H1 (cell line): ENCODE results near the gene WNK2. TPM values are rescaled to one million over a fixed set of nuclear protein-coding genes. Genes with fewer than 3 reads are reported as not detected.

ENCODE experiments used
- CTCF ChIA-PET: fragments of 300-600 bp; sonication (Branson Sonifier 250); formaldehyde crosslinking; loops from one replicate; lab custom pipeline; 2021; ENCODE audit not compliant: partially characterized antibody; lab: Charles Lee
- POLR2A ChIA-PET: fragments of 300-600 bp; sonication (Branson Sonifier 250); formaldehyde crosslinking; loops from one replicate; lab custom pipeline; 2021; ENCODE audit warnings: inconsistent platforms; ENCODE audit not compliant: partially characterized antibody; lab: Charles Lee
- DNase-seq, 2 experiments: peaks; one replicate each; pipeline versions ENCODE4 v3.0.0 to v3.0.0-alpha.2; 2010 to 2022; ENCODE audit warnings: low spot score in 2 of 2, low read depth in 1 of 2, mixed read lengths in 1 of 2
- FAIRE-seq: peaks from 2 replicates; lab custom pipeline; 2011; peaks lifted over from hg19 to GRCh38; lab: Jason Lieb, UNC
- H2AFZ ChIP-seq: 2 replicates; pipeline ENCODE4 v1.8.1; 2012; ENCODE audit warnings: low read length, inconsistent platforms
- H2AK5ac ChIP-seq: 2 replicates; pipeline ENCODE4 v1.6.1; 2013; ENCODE audit warnings: low read depth, low read length
- H2BK120ac ChIP-seq: replicated peaks from 2 replicates; pipeline ENCODE3; 2013; ENCODE audit warnings: low read depth, low read length, inconsistent platforms
- H2BK12ac ChIP-seq: 2 replicates; pipeline ENCODE4 v1.6.1; 2013; ENCODE audit warnings: low read depth, low read length
- H2BK15ac ChIP-seq: 2 replicates; pipeline ENCODE4 v1.6.1; 2013; ENCODE audit warnings: low read length
- H2BK20ac ChIP-seq: 2 replicates; pipeline ENCODE4 v1.6.1; 2013; ENCODE audit warnings: low read length
- H2BK5ac ChIP-seq: 2 replicates; pipeline ENCODE4 v1.6.1; 2013; ENCODE audit warnings: low read depth, low read length
- H3K14ac ChIP-seq: 2 replicates; pipeline ENCODE4 v1.6.1; 2013; ENCODE audit warnings: inconsistent platforms; ENCODE audit not compliant: insufficient read length
- H3K18ac ChIP-seq: 2 replicates; pipeline ENCODE4 v1.6.1; 2013; ENCODE audit warnings: low read length; ENCODE audit errors: extremely low read depth
- H3K23ac ChIP-seq: 2 replicates; pipeline ENCODE4 v1.6.1; 2013; ENCODE audit warnings: inconsistent platforms; ENCODE audit not compliant: insufficient read length
- H3K23me2 ChIP-seq: 2 replicates; pipeline ENCODE4 v1.6.1; 2013; ENCODE audit warnings: low read depth, low read length
- H3K27ac ChIP-seq: 2 replicates; pipeline ENCODE4 v1.6.1; 2011; ENCODE audit warnings: low read depth, low read length, inconsistent platforms
- H3K27me3 ChIP-seq, 4 experiments: replicated peaks in 1 of 4; 1 replicate in 1 of 4; 2 replicates in 3 of 4; pipeline versions ENCODE4 v1.6.1 to v1.8.1; 2011 to 2013; ENCODE audit warnings: low read length in 3 of 4, mild to moderate bottlenecking in 3 of 4, inconsistent platforms in 2 of 4, mixed read lengths in 2 of 4, moderate library complexity in 1 of 4; ENCODE audit not compliant: control insufficient read depth in 3 of 4, insufficient read depth in 3 of 4; ENCODE audit errors: extremely low read depth in 1 of 4
- H3K36me3 ChIP-seq, 4 experiments: 2 replicates each; pipeline versions ENCODE4 v1.6.1 to v1.8.1; 2011 to 2013; ENCODE audit warnings: mild to moderate bottlenecking in 4 of 4, low read length in 3 of 4, moderate library complexity in 2 of 4, control low read depth in 1 of 4, inconsistent platforms in 1 of 4; ENCODE audit not compliant: insufficient read depth in 4 of 4, control insufficient read depth in 2 of 4
- H3K4ac ChIP-seq: replicated peaks from 2 replicates; pipeline ENCODE3; 2013; ENCODE audit warnings: low read length, low read depth, mixed read lengths, inconsistent platforms; ENCODE audit not compliant: insufficient read length
- H3K4me1 ChIP-seq, 4 experiments: replicated peaks in 1 of 4; 1 replicate in 1 of 4; 2 replicates in 3 of 4; pipeline versions ENCODE4 v1.6.1 to v1.8.1; 2011 to 2013; ENCODE audit warnings: low read length in 3 of 4, inconsistent platforms in 2 of 4, mixed read lengths in 1 of 4; ENCODE audit not compliant: insufficient read depth in 4 of 4, control insufficient read depth in 3 of 4
- H3K4me2 ChIP-seq, 2 experiments: 2 replicates each; pipeline versions ENCODE4 v1.6.1 to v1.8.1; 2011 to 2013; ENCODE audit warnings: low read depth in 2 of 2, low read length in 2 of 2, control low read depth in 1 of 2, inconsistent platforms in 1 of 2, mild to moderate bottlenecking in 1 of 2; ENCODE audit not compliant: insufficient read depth in 1 of 2
- H3K4me3 ChIP-seq, 4 experiments: fragments of 200-600, 300-600 bp in 1 of 4; sonication (generic), shearing (Covaris generic), sonication (Bioruptor Twin) in 1 of 4; 2 replicates each; pipeline versions ENCODE4 v1.5.1 to v1.8.1; 2011 to 2016; ENCODE audit warnings: low read length in 4 of 4, low read depth in 3 of 4, control low read depth in 2 of 4, inconsistent platforms in 2 of 4, mild to moderate bottlenecking in 2 of 4, mixed read lengths in 1 of 4, moderate library complexity in 1 of 4; ENCODE audit not compliant: insufficient read depth in 2 of 4; ENCODE audit errors: extremely low read depth in 1 of 4
- H3K56ac ChIP-seq: replicated peaks from 2 replicates; pipeline ENCODE3; 2013; ENCODE audit warnings: low read depth, mild to moderate bottlenecking, mixed read lengths, low read length, inconsistent platforms; ENCODE audit not compliant: insufficient read length
- H3K79me1 ChIP-seq: 2 replicates; pipeline ENCODE4 v1.6.1; 2013; ENCODE audit warnings: low read depth, low read length, control low read depth
- H3K79me2 ChIP-seq, 2 experiments: 2 replicates each; pipeline versions ENCODE4 v1.6.1 to v1.8.1; 2012 to 2013; ENCODE audit warnings: low read length in 2 of 2, mild to moderate bottlenecking in 2 of 2, inconsistent platforms in 1 of 2; ENCODE audit not compliant: insufficient read depth in 2 of 2, control insufficient read depth in 1 of 2
- H3K9ac ChIP-seq, 4 experiments: replicated peaks in 1 of 4; 1 replicate in 1 of 4; 2 replicates in 3 of 4; pipeline versions ENCODE4 v1.6.1 to v1.8.1; 2011 to 2013; ENCODE audit warnings: low read depth in 3 of 4, low read length in 3 of 4, control low read depth in 2 of 4, mild to moderate bottlenecking in 2 of 4, moderate library complexity in 2 of 4, inconsistent platforms in 1 of 4; ENCODE audit errors: extremely low read depth in 1 of 4
- H3K9me3 ChIP-seq, 2 experiments: 2 replicates each; pipeline versions ENCODE4 v1.6.1 to v1.8.1; 2012 to 2013; ENCODE audit warnings: mild to moderate bottlenecking in 2 of 2, moderate library complexity in 2 of 2, control low read depth in 1 of 2, inconsistent platforms in 1 of 2, low read depth in 1 of 2, low read length in 1 of 2, mixed read lengths in 1 of 2; ENCODE audit not compliant: insufficient read depth in 2 of 2
- H4K20me1 ChIP-seq, 2 experiments: replicated peaks in 1 of 2; 2 replicates each; pipeline versions ENCODE3 to v1.8.1; 2011 to 2013; ENCODE audit warnings: inconsistent platforms in 2 of 2, low read length in 2 of 2, mild to moderate bottlenecking in 1 of 2; ENCODE audit not compliant: insufficient read depth in 2 of 2, control insufficient read depth in 1 of 2
- H4K5ac ChIP-seq: 2 replicates; pipeline ENCODE4 v1.6.1; 2013; ENCODE audit warnings: low read length, low read depth, mixed read lengths, inconsistent platforms; ENCODE audit not compliant: insufficient read length
- H4K8ac ChIP-seq: 2 replicates; pipeline ENCODE4 v1.8.0; 2013; ENCODE audit warnings: mild to moderate bottlenecking, moderate library complexity, low read length, inconsistent platforms; ENCODE audit not compliant: insufficient read depth; ENCODE audit errors: extremely low read depth
- H4K91ac ChIP-seq: replicated peaks from 2 replicates; pipeline ENCODE3; 2013; ENCODE audit warnings: low read length, mixed read lengths, inconsistent platforms; ENCODE audit not compliant: insufficient read length
- ATF2 ChIP-seq: IDR thresholded peaks from 2 replicates; pipeline ENCODE4 v1.6.1; 2012; ENCODE audit warnings: low read length, inconsistent platforms
- CHD2 ChIP-seq: IDR thresholded peaks from 2 replicates; pipeline ENCODE4 v1.6.1; 2012; ENCODE audit warnings: low read length, improper control_type of control experiment
- EGR1 ChIP-seq: IDR thresholded peaks from 2 replicates; pipeline ENCODE4 v1.6.1; 2011; ENCODE audit warnings: low read depth, low read length, borderline replicate concordance
- EP300 ChIP-seq, 2 experiments: IDR thresholded peaks; 1 replicate in 1 of 2; 2 replicates in 1 of 2; pipeline ENCODE4 v1.6.1; 2011 to 2012; ENCODE audit warnings: low read depth in 2 of 2, low read length in 2 of 2, mild to moderate bottlenecking in 2 of 2, borderline replicate concordance in 1 of 2, inconsistent platforms in 1 of 2, moderate library complexity in 1 of 2
- RFX5 ChIP-seq: IDR thresholded peaks from 2 replicates; pipeline ENCODE4 v1.6.1; 2011; ENCODE audit warnings: low read depth, low read length, improper control_type of control experiment, borderline replicate concordance
- WGBS, 2 experiments: shearing (Covaris generic) in 1 of 2; methylation state at CpG; one replicate each; pipeline versions ENCODE4 v1.1.6 to v1.1.7; 2013 to 2015; ENCODE audit warnings: low lambda C conversion rate in 2 of 2, mixed read lengths in 2 of 2, inconsistent platforms in 1 of 2, low coverage in 1 of 2, missing lambda C conversion rate in 1 of 2; ENCODE audit not compliant: insufficient replicate concordance in 2 of 2, insufficient coverage in 1 of 2, insufficient read length in 1 of 2; ENCODE audit errors: extremely low coverage in 1 of 2, missing lambda C conversion rate in 1 of 2; 5-methylcytosine and 5-hydroxymethylcytosine counted together
- polyA plus RNA-seq, 7 experiments: library from polyadenylated mRNA; depleted of rRNA in 3 of 7; stranded (reverse) in 5 of 7; unstranded in 2 of 7; fragments of >200 nt in 5 of 7; fragments of 200-250 nt in 2 of 7; gene quantifications; 1 replicate in 5 of 7; 2 replicates in 1 of 7; 4 replicates in 1 of 7; pipeline versions ENCODE4 v1.2.1 to v1.2.3, GENCODE V29; 2011 to 2013; ENCODE audit warnings: missing spikeins in 2 of 7, mixed read lengths in 2 of 7
- total RNA-seq: library from RNA; stranded (reverse); fragmentation: NEBNext Ultra II Directional; extraction: Animal tissue kit (Norgen Biotek cat#: 25700); gene quantifications from 2 replicates; pipeline ENCODE4 v1.2.1, GENCODE V29; 2021

The WNK2 gene
- total and polyA plus RNA-seq, 2 of the 8 experiments (the other 6 are each of a cell fraction or from before 2014, with no cell fraction given), result 12.0 to 87.2 TPM

GRCh38 chr9:93223260-93224180, 39.6 kb downstream of the WNK2 start:
- Histone ChIP-seq H3K9me3 (no peaks in the 10 kb centered on the region), H4K5ac (no peak overlapping the region), H2BK120ac (no peak overlapping the region), H3K23me2 (no peaks in the 10 kb centered on the region), H2AK5ac (no peak overlapping the region), H3K4me2 (no peak overlapping the region), H3K27ac (no peak overlapping the region), H4K91ac (no peak overlapping the region), H4K20me1 (peaks cover 3 to 10% of the 10 kb centered on the region in 2 experiments), H2BK12ac (peak overlapping the region; percentile 50; the same call in 1 of the 2 replicates), H3K56ac (no peak overlapping the region), H2BK15ac (no peak overlapping the region), H3K79me2 (peaks cover 0 to 34% of the 10 kb centered on the region in 2 experiments; a peak in 2 of 4 replicates), H3K27me3 (no peaks in the 10 kb centered on the region), H3K18ac (no peak overlapping the region; the same call in 1 of the 2 replicates), H3K4ac (no peak overlapping the region), H3K9ac (no peak overlapping the region), H3K23ac (no peak overlapping the region), H3K14ac (no peak overlapping the region), H3K4me1 (peaks cover 0 to 15% (median 9%) of the 10 kb centered on the region in 4 experiments; a peak in 6 of 7 replicates), H2AFZ (no peak overlapping the region), H4K8ac (no peak overlapping the region; the same call in 1 of the 2 replicates), H3K36me3 (no peaks in the 10 kb centered on the region), H2BK20ac (no peak overlapping the region), H2BK5ac (no peak overlapping the region), H3K4me3 (no peak overlapping the region), H3K79me1 (peaks cover 20% of the 10 kb centered on the region)
- POLR2A ChIA-PET, result no interaction called here
- CTCF ChIA-PET, result interaction anchor here (0.8 to 4.2 kb wide), 2 partner anchors 8 to 57 kb away, joined by 3 to 15 read pairs; no protein-coding TSS in a partner anchor
- TF ChIP-seq EP300 (IDR thresholded peaks at IDR 0.05; ENCODE audit: borderline replicate concordance in 1 of 2, low read depth in 2 of 2, low read length in 2 of 2), result no peak
- TF ChIP-seq EGR1, result no peak
- TF ChIP-seq RFX5, result no peak
- TF ChIP-seq CHD2, result no peak
- no peak for TF ChIP-seq ATF2
- no peak for FAIRE-seq
- no peak for DNase-seq
- 79% methylated on average over 16 of the region's 16 CpGs; no CpG with 5 or more reads in 1 of the 2 experiments for WGBS, 2 experiments
